Esophagus muscularis mucosa (tissue), 4 donors: Measurements from ENCODE around the gene RBSN. TPM values are rescaled to one million over a fixed set of nuclear protein-coding genes. Genes with fewer than 3 reads are reported as not detected.

Source experiments
- DNase-seq: peaks from one replicate; pipeline ENCODE4 v3.0.0-alpha.2; 2017; ENCODE audit errors: extremely low spot score
- H3K27ac ChIP-seq, 4 donors: fragments of 200-600 bp; sonication (generic); replicated peaks in 1 of 4; 1 replicate in 3 of 4; 2 replicates in 1 of 4; pipeline ENCODE4 v1.5.1; 2016 to 2019; ENCODE audit warnings: mild to moderate bottlenecking in 1 of 4
- H3K27me3 ChIP-seq, 4 donors: fragments of 200-600 bp; sonication (generic); one replicate each; pipeline versions ENCODE4 v1.5.1 to v1.6.0; 2016 to 2019
- H3K36me3 ChIP-seq, 4 donors: fragments of 200-600 bp; sonication (generic); one replicate each; pipeline ENCODE4 v1.5.1; 2016 to 2019
- H3K4me1 ChIP-seq, 4 donors: fragments of 200-600 bp; sonication (generic); one replicate each; pipeline ENCODE4 v1.5.1; 2016 to 2019
- H3K4me3 ChIP-seq, 4 donors: fragments of 200-600 bp; sonication (generic); 1 replicate in 2 of 4; 2 replicates in 2 of 4; pipeline ENCODE4 v1.5.1; 2016 to 2019; ENCODE audit warnings: mild to moderate bottlenecking in 4 of 4, moderate library complexity in 1 of 4
- H3K9me3 ChIP-seq, 4 donors: fragments of 200-600 bp; sonication (generic); 1 replicate in 3 of 4; 2 replicates in 1 of 4; pipeline ENCODE4 v1.5.1; 2016 to 2019
- EP300 ChIP-seq: sonication (generic); formaldehyde crosslinking; IDR thresholded peaks from one replicate; pipeline ENCODE4 v1.6.1; 2017; ENCODE audit warnings: antibody characterized with exemption
- POLR2A ChIP-seq: fragments of 450-650 bp; IDR thresholded peaks from one replicate; pipeline ENCODE4 v1.6.1; 2017; ENCODE audit warnings: antibody characterized with exemption, moderate library complexity, mild to moderate bottlenecking, low read depth
- POLR2AphosphoS5 ChIP-seq, 2 donors: sonication (generic); formaldehyde crosslinking; IDR thresholded peaks; one replicate each; pipeline ENCODE4 v1.6.1; 2017; ENCODE audit warnings: antibody characterized with exemption in 2 of 2
- WGBS: methylation state at CpG from one replicate; pipeline ENCODE4 v1.1.5; 2018; 5-methylcytosine and 5-hydroxymethylcytosine counted together
- intact Hi-C: fragments of 100-400 bp; cut with DNase I; formaldehyde crosslinking; loops from one replicate; pipeline ENCODE4 v1.15.1; 2023
- total RNA-seq, 4 donors: library from RNA; depleted of rRNA; stranded (reverse); fragments of >200 nt; gene quantifications; one replicate each; pipeline versions ENCODE4 v1.1.0 to v1.2.1, GENCODE V29; 2016
- TF ChIP-seq, protein P1 (sequence below), 3 experiments: fragments of 200-600 bp in 2 of 3; fragments of 450-650 bp in 1 of 3; sonication (generic) in 2 of 3; IDR thresholded peaks; one replicate each; pipeline ENCODE4 v1.5.1; 2017 to 2019; ENCODE audit warnings: antibody characterized with exemption in 3 of 3, mild to moderate bottlenecking in 2 of 3, moderate library complexity in 1 of 3

RBSN gene
- total RNA-seq, 4 donors from 2014 or later: 31.6 to 45.7 (median 39.0) TPM

- Histone ChIP-seq H3K27ac (no peak overlapping the region), H3K36me3 (peaks cover 31 to 98% (median 96%) of the 10 kb centered on the region in 4 donors), H3K9me3 (no peaks in the 10 kb centered on the region), H3K27me3 (no peaks in the 10 kb centered on the region), H3K4me3 (no peak overlapping the region), H3K4me1 (peaks cover 0 to 4% (median 1%) of the 10 kb centered on the region in 4 donors)
- intact Hi-C loops: no loop called here
- WGBS: 67% methylated on average over 1 of the region's 1 CpG
- TF ChIP-seq, protein P1, sequence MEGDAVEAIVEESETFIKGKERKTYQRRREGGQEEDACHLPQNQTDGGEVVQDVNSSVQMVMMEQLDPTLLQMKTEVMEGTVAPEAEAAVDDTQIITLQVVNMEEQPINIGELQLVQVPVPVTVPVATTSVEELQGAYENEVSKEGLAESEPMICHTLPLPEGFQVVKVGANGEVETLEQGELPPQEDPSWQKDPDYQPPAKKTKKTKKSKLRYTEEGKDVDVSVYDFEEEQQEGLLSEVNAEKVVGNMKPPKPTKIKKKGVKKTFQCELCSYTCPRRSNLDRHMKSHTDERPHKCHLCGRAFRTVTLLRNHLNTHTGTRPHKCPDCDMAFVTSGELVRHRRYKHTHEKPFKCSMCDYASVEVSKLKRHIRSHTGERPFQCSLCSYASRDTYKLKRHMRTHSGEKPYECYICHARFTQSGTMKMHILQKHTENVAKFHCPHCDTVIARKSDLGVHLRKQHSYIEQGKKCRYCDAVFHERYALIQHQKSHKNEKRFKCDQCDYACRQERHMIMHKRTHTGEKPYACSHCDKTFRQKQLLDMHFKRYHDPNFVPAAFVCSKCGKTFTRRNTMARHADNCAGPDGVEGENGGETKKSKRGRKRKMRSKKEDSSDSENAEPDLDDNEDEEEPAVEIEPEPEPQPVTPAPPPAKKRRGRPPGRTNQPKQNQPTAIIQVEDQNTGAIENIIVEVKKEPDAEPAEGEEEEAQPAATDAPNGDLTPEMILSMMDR (IDR thresholded peaks at IDR 0.05): no peak
- TF ChIP-seq POLR2AphosphoS5 (IDR thresholded peaks at IDR 0.05): no peak
- TF ChIP-seq POLR2A: no peak
- no peak for TF ChIP-seq EP300
- no peak for DNase-seq
Observed at GRCh38 chr3:15045667-15046066, 53.3 kb downstream of the RBSN start.

GRCh38 chr3:15044326-15044725 is 54.6 kb downstream of the RBSN start:
- 73% methylated on average over 7 of the region's 7 CpGs for WGBS
- no peaks in the 10 kb centered on the region for H3K9me3 ChIP-seq
- no peak overlapping the region for H3K4me3 ChIP-seq
- intact Hi-C loops: no loop called here
- H3K27me3 ChIP-seq: no peaks in the 10 kb centered on the region
- no peak overlapping the region for H3K27ac ChIP-seq
- peaks cover 0 to 12% (median 6%) of the 10 kb centered on the region in 4 donors for H3K4me1 ChIP-seq
- no peak for DNase-seq
- no peak for TF ChIP-seq POLR2A
- TF ChIP-seq, protein P1 (IDR thresholded peaks at IDR 0.05): no peak
- TF ChIP-seq EP300: no peak
- no peak for TF ChIP-seq POLR2AphosphoS5 (IDR thresholded peaks at IDR 0.05)
- peaks cover 27 to 95% (median 93%) of the 10 kb centered on the region in 4 donors for H3K36me3 ChIP-seq

DNA sequence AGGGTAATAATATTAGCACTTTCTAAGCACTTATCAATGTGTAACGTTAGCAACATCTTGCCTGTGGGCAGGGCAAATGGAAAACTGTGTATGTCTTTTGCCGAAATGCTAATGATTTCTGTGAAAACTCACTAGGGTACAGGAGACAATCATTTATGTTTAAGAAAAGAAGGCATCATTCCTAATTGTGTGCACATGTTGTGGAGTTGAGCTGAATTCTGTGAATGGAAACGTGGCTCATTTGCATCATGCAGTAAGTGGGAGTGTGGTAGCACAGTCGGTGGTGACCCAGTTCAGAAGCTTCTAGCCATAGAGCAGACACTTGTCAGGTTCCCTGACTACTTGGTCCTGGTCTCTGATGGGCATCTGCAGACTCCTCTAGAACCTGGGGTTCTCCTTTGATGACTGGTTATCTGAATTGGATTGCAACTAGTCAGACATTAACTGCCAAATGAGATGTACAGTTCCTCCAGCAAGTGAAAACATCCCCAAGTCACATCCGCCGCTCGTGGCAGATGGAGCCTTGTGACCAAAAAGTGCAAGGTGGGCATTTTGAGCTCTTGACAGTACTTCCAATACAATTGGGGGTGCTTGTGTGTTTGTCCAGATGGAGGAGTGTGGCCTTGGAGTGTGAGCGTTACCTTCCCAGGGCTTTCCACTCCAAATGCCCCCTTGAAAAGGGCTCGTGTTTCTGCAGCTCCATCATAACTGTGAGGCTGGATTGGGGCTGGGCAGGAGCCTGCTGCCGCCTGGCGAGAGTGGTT is 55.4 kb downstream of the RBSN start:
- Histone ChIP-seq H3K4me1 (peaks cover 0 to 12% (median 6%) of the 10 kb centered on the region in 4 donors), H3K4me3 (no peak overlapping the region), H3K9me3 (no peaks in the 10 kb centered on the region), H3K36me3 (peaks cover 20 to 95% (median 93%) of the 10 kb centered on the region in 4 donors), H3K27me3 (no peaks in the 10 kb centered on the region), H3K27ac (no peak overlapping the region)
- intact Hi-C loops: no loop called here
- WGBS: 81% methylated on average over 10 of the region's 11 CpGs
- TF ChIP-seq, protein P1 (IDR thresholded peaks at IDR 0.05): no peak
- TF ChIP-seq POLR2A (no peak), POLR2AphosphoS5 (IDR thresholded peaks at IDR 0.05) (no peak), EP300 (no peak)
- DNase-seq: no peak

DNA sequence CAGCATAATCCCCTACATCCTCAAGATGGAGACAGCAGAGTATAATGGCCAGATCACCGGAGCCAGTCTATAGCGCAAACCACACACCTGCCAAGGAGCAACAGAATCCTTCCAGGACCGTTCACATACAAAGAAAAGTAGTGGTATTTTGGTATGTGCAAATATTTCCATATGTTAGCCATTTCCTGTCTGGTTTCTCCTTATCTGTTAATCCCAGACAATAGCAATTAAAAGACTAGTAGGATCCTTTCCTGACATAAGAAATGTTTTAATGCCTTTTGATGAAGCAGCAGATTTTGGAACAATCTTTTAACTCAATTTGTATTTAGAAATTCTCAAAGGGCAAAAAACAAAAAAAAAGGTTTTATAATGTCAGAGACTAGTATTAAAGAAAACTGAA is 56.0 kb downstream of the RBSN start:
- Histone ChIP-seq H3K4me3 (no peak overlapping the region), H3K4me1 (peaks cover 0 to 12% (median 6%) of the 10 kb centered on the region in 4 donors), H3K27me3 (no peaks in the 10 kb centered on the region), H3K27ac (no peak overlapping the region), H3K9me3 (no peaks in the 10 kb centered on the region), H3K36me3 (peaks cover 18 to 95% (median 93%) of the 10 kb centered on the region in 4 donors)
- no peak for DNase-seq
- intact Hi-C loops: no loop called here
- 69% methylated on average over 3 of the region's 3 CpGs for WGBS
- TF ChIP-seq POLR2AphosphoS5 (IDR thresholded peaks at IDR 0.05) (no peak), EP300 (no peak), POLR2A (no peak)
- TF ChIP-seq, protein P1 (IDR thresholded peaks at IDR 0.05): no peak
